ENCODE results near the gene CDC42EP4. TPM values are rescaled to one million over a fixed set of nuclear protein-coding genes. Genes with fewer than 3 reads are reported as not detected.

CDC42EP4 gene
- total and polyA plus RNA-seq, 10 of the 15 experiments (the other 5 are each of a cell fraction or from before 2014, with no cell fraction given), result 0.05 to 7.1 (median 2.7) TPM

DNA sequence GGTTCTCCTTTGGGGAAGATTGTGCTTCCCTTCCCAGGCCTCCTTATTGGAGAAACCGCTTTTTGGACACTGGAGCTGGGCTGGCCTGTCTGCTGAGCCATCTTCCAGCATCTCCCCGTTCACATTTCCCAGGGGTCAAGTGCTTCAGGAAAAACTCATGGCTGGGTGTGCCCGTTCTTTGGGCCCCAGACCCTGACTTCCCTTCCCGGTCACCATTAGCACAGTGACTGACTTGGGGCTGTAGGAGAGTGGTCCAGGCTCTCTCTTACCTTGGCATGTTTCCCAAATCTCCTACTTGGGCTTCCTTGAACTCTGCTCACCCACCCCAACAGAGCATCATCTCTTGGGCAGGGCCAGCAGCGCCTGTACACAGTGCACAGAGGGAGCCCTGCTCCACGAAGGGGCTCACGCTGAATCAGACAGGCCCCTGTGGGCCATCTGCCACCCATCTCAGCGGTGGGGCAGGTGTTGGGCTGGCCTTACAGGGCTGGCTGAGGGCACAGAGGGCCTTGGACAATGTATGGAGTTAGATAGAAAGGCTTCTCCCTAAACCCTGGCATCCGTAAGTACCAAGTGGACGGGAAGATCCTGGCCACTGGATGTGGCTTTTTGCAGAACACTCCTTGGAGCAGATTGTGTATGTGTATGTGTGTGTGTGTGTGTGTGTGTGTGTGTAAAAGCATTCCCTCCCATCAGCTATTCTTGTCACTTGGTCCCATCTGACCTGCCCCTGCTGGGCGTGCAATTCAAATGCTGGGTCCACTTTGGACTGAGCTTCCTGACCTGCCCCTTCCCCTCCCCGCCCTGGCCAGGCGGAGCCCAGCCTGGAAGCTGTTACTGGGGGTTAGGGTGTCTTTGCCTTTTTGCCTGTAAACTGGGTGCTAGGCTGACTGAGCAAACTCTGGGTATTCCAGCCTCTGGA, 24.9 kb upstream of the CDC42EP4 start:
- RAD21 ChIA-PET (ENCODE audit: unreplicated experiment), result no interaction called here
- Histone ChIP-seq H3K9ac (ENCODE audit: control insufficient read depth, insufficient read depth, low read length) (no peak overlapping the region), H3K4me1 (ENCODE audit: control insufficient read depth, insufficient read depth, low read length) (no peaks in the 10 kb centered on the region), H3K4me3 (no peak overlapping the region), H3K36me3 (ENCODE audit: control insufficient read depth in 2 of 2, insufficient read depth in 2 of 2, low read length in 1 of 2) (no peaks in the 10 kb centered on the region), H3K79me2 (ENCODE audit: control insufficient read depth, insufficient read depth, low read length) (no peaks in the 10 kb centered on the region), H3K27ac (ENCODE audit: control insufficient read depth, insufficient read depth) (no peak overlapping the region), H3K4me2 (ENCODE audit: control insufficient read depth, insufficient read depth) (no peak overlapping the region), H4K20me1 (ENCODE audit: control insufficient read depth, insufficient read depth) (no peaks in the 10 kb centered on the region), H2AFZ (ENCODE audit: control insufficient read depth, low read depth, low read length) (no peak overlapping the region), H3K27me3 (replicated peaks in 1 of 2; ENCODE audit: control insufficient read depth in 2 of 2, insufficient read depth in 2 of 2, low read length in 1 of 2) (no peaks in the 10 kb centered on the region), H3K9me3 (replicated peaks; ENCODE audit: control insufficient read depth, insufficient read depth, low read length) (no peaks in the 10 kb centered on the region)
- in situ Hi-C loops (cut with MboI), result no loop called here
- intact Hi-C loops (cut with micrococcal nuclease; ENCODE audit: unreplicated experiment), result no loop called here
- CTCF ChIA-PET, result no interaction called here
- TF ChIP-seq SUPT20H (IDR thresholded peaks at IDR 0.05; ENCODE audit: borderline replicate concordance, control insufficient read depth, low read depth, low read length) (no peak), YBX1 (IDR thresholded peaks at IDR 0.05) (no peak), ZNF274 (IDR thresholded peaks at IDR 0.05; ENCODE audit: insufficient read depth, insufficient read length) (no peak), SP1 (IDR thresholded peaks at IDR 0.05; ENCODE audit: low read depth, low read length) (no peak), KDM1A (IDR thresholded peaks at IDR 0.05; ENCODE audit: borderline replicate concordance) (no peak), EZH2 (IDR thresholded peaks at IDR 0.05; ENCODE audit: borderline replicate concordance, control insufficient read depth, low read depth, low read length) (no peak), POLR2AphosphoS2 (IDR thresholded peaks at IDR 0.05; ENCODE audit: low read depth, low read length) (no peak), MYB (IDR thresholded peaks at IDR 0.05; ENCODE audit: borderline replicate concordance, low read depth, low read length) (no peak), NFIC (IDR thresholded peaks at IDR 0.05; ENCODE audit: low read depth, low read length) (no peak), ZBED1 (IDR thresholded peaks at IDR 0.05; ENCODE audit: borderline replicate concordance) (no peak), MYC (IDR thresholded peaks at IDR 0.05; ENCODE audit: insufficient read depth, insufficient read length, insufficient replicate concordance, low read length, severe bottlenecking) (no peak), RAD51 (IDR thresholded peaks at IDR 0.05) (no peak), ZSCAN29 (IDR thresholded peaks at IDR 0.05) (no peak)
- TF ChIP-seq, protein P1, sequence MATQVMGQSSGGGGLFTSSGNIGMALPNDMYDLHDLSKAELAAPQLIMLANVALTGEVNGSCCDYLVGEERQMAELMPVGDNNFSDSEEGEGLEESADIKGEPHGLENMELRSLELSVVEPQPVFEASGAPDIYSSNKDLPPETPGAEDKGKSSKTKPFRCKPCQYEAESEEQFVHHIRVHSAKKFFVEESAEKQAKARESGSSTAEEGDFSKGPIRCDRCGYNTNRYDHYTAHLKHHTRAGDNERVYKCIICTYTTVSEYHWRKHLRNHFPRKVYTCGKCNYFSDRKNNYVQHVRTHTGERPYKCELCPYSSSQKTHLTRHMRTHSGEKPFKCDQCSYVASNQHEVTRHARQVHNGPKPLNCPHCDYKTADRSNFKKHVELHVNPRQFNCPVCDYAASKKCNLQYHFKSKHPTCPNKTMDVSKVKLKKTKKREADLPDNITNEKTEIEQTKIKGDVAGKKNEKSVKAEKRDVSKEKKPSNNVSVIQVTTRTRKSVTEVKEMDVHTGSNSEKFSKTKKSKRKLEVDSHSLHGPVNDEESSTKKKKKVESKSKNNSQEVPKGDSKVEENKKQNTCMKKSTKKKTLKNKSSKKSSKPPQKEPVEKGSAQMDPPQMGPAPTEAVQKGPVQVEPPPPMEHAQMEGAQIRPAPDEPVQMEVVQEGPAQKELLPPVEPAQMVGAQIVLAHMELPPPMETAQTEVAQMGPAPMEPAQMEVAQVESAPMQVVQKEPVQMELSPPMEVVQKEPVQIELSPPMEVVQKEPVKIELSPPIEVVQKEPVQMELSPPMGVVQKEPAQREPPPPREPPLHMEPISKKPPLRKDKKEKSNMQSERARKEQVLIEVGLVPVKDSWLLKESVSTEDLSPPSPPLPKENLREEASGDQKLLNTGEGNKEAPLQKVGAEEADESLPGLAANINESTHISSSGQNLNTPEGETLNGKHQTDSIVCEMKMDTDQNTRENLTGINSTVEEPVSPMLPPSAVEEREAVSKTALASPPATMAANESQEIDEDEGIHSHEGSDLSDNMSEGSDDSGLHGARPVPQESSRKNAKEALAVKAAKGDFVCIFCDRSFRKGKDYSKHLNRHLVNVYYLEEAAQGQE (IDR thresholded peaks at IDR 0.05; ENCODE audit: low read depth, low read length), result no peak
- TF ChIP-seq, protein P2, sequence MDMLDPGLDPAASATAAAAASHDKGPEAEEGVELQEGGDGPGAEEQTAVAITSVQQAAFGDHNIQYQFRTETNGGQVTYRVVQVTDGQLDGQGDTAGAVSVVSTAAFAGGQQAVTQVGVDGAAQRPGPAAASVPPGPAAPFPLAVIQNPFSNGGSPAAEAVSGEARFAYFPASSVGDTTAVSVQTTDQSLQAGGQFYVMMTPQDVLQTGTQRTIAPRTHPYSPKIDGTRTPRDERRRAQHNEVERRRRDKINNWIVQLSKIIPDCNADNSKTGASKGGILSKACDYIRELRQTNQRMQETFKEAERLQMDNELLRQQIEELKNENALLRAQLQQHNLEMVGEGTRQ (IDR thresholded peaks at IDR 0.05; ENCODE audit: borderline replicate concordance, low read depth, low read length), result no peak
- POLR2A ChIA-PET, result interaction anchor here (0.6 kb wide), 2 partner anchors 41 to 109 kb away, joined by 3 to 5 read pairs; no protein-coding TSS in a partner anchor
- no peak for ATAC-seq
- SMC1A ChIA-PET (ENCODE audit: uncharacterized antibody, unreplicated experiment), result no interaction called here
- no peak for FAIRE-seq
- no peak for DNase-seq (ENCODE audit: low read depth, low spot score)
- WGBS (ENCODE audit: insufficient coverage, insufficient replicate concordance, low lambda C conversion rate, missing lambda C conversion rate), result 36% methylated on average over 13 of the region's 13 CpGs
- BruUV-seq (replicated peaks), result no TSS peak

Measured in GM12878 (cell line).